Pancreas (tissue), 10 donors: ENCODE results near the gene OR7D4. TPM values are rescaled to one million over a fixed set of nuclear protein-coding genes. Genes with fewer than 3 reads are reported as not detected.

ENCODE experiments used
- ATAC-seq, 4 donors: fragments of 200-7000 bp; cut with Tn5 transposase; one replicate each; pipeline versions ENCODE4 v1.8.0 to v1.9.1; 2020; ENCODE audit warnings: mild to moderate bottlenecking in 4 of 4, moderate library complexity in 4 of 4
- DNase-seq, 6 donors: peaks; one replicate each; pipeline ENCODE4 v3.0.0-alpha.2; 2020
- FAIRE-seq: peaks from 2 replicates; lab custom pipeline; 2012; peaks lifted over from hg19 to GRCh38; lab: Jason Lieb, UNC
- H3K27ac ChIP-seq, 4 donors: fragments of 200-600 bp; sonication (generic); 1 replicate in 3 of 4; 2 replicates in 1 of 4; pipeline versions ENCODE4 v1.5.0 to v1.8.0; 2020
- H3K27me3 ChIP-seq, 4 donors: fragments of 200-600 bp; one replicate each; pipeline ENCODE4 v1.8.0; 2021
- H3K36me3 ChIP-seq, 3 donors: fragments of 200-600 bp; sonication (generic) in 1 of 3; one replicate each; pipeline versions ENCODE4 v1.5.0 to v1.8.0; 2020 to 2021
- H3K4me1 ChIP-seq, 3 donors: fragments of 200-600 bp; one replicate each; pipeline ENCODE4 v1.8.0; 2021
- H3K4me3 ChIP-seq, 4 donors: fragments of 200-600 bp; sonication (generic) in 2 of 4; one replicate each; pipeline versions ENCODE4 v1.5.0 to v1.8.0; 2020 to 2021
- H3K9me3 ChIP-seq, 4 donors: fragments of 200-600 bp; one replicate each; pipeline ENCODE4 v1.8.0; 2021
- CTCF ChIP-seq, 4 donors: fragments of 200-600 bp; sonication (generic) in 3 of 4; IDR thresholded peaks; one replicate each; pipeline versions ENCODE4 v1.5.0 to v1.8.0; 2021; ENCODE audit warnings: antibody characterized with exemption in 4 of 4
- WGBS, 2 donors: extraction: QIAGEN DNeasy Blood & Tissue Kit; methylation state at CpG; one replicate each; pipeline ENCODE4 v1.1.7; 2013; 5-methylcytosine and 5-hydroxymethylcytosine counted together
- intact Hi-C, 3 donors: fragments of 100-400 bp; cut with DNase I; formaldehyde crosslinking; loops; one replicate each; pipeline versions ENCODE4 v1.11.1 to v1.14.2; 2022
- polyA plus RNA-seq, 2 donors: library from polyadenylated mRNA; stranded (reverse); fragments of 200-250 nt; gene quantifications; one replicate each; pipeline ENCODE4 v1.2.3, GENCODE V29; 2013
- total RNA-seq, 6 donors: library from RNA; stranded (reverse); fragmentation: NEBNext Ultra II Directional in 4 of 6; extraction: Animal tissue kit (Norgen Biotek cat#: 25700) in 4 of 6; gene quantifications; one replicate each; pipeline versions ENCODE4 v1.2.1 to v1.2.4, GENCODE V29; 2021 to 2023
- donor health status: healthy with polysubstance abuse.
- donor health status: DM: no; HTN: no; CAD: no; lungs with moderate emphysema.
- donor health status: DM: no; HTN: no; CAD: no.
- donor health status: control.
- donor health status: control.
- donor health status: Bipolar disorder and iron deficiency.
- donor health status: DM: yes; HTN: yes; CAD: no.
- donor health status: DM: no; HTN: no; CAD: no.
- donor health status: DM: no; HTN: no; CAD: no.
- donor health status: DM: yes; HTN: yes; CAD: no.

Gene OR7D4
- total and polyA plus RNA-seq, 8 donors: not detected

- no peak for TF ChIP-seq CTCF (IDR thresholded peaks at IDR 0.05)
- intact Hi-C loops: no loop called here
- Histone ChIP-seq H3K4me1 (no peaks in the 10 kb centered on the region), H3K9me3 (no peaks in the 10 kb centered on the region), H3K27me3 (no peaks in the 10 kb centered on the region), H3K36me3 (no peaks in the 10 kb centered on the region), H3K27ac (no peak overlapping the region), H3K4me3 (no peak overlapping the region)
- FAIRE-seq (no peak), DNase-seq (no peak), ATAC-seq (no peak)
- 56 to 59% methylated on average over 7 of the region's 7 CpGs for WGBS, 2 donors
Observed at GRCh38 chr19:9189535-9189934, 29.9 kb downstream of the OR7D4 start.

- intact Hi-C loops: no loop called here
- Histone ChIP-seq H3K4me1 (no peaks in the 10 kb centered on the region), H3K27me3 (no peaks in the 10 kb centered on the region), H3K36me3 (no peaks in the 10 kb centered on the region), H3K9me3 (no peaks in the 10 kb centered on the region), H3K27ac (no peak overlapping the region), H3K4me3 (no peak overlapping the region)
- 61 to 73% methylated on average over 6 of the region's 6 CpGs for WGBS, 2 donors
- no peak for TF ChIP-seq CTCF (IDR thresholded peaks at IDR 0.05)
- ATAC-seq: no peak
- no peak for DNase-seq
- FAIRE-seq: no peak
Observed at GRCh38 chr19:9187191-9187590, 32.2 kb downstream of the OR7D4 start.

- no peaks in the 10 kb centered on the region for H3K36me3 ChIP-seq
- TF ChIP-seq CTCF (IDR thresholded peaks at IDR 0.05): no peak
- intact Hi-C loops: no loop called here
- H3K27ac ChIP-seq: no peak overlapping the region
- H3K27me3 ChIP-seq: no peaks in the 10 kb centered on the region
- DNase-seq (no peak), ATAC-seq (no peak), FAIRE-seq (no peak)
- no peaks in the 10 kb centered on the region for H3K4me1 ChIP-seq
- no peaks in the 10 kb centered on the region for H3K9me3 ChIP-seq
- H3K4me3 ChIP-seq: no peak overlapping the region
- WGBS, 2 donors: 87 to 90% methylated on average over 17 of the region's 17 CpGs
Observed at GRCh38 chr19:9183000-9183399, 36.4 kb downstream of the OR7D4 start.

GRCh38 chr19:9178901-9179300 is 40.5 kb downstream of the OR7D4 start, which contains the start of gene OR7D2:
TSS of gene OR7D2 (plus strand) at chr19:9178979. CDS start at chr19:9185782, 6,803 bp downstream.
- FAIRE-seq (no peak), ATAC-seq (no peak), DNase-seq (no peak)
- H3K27ac ChIP-seq: no peak within 1 kb of the TSS
- TF ChIP-seq CTCF (IDR thresholded peaks at IDR 0.05): no peak
- no peaks in the 10 kb centered on the region for H3K9me3 ChIP-seq
- no peaks in the 10 kb centered on the region for H3K27me3 ChIP-seq
- no peaks in the 10 kb centered on the region for H3K4me1 ChIP-seq
- WGBS, 2 donors: 46% methylated on average over 4 of the region's 4 CpGs
- H3K4me3 ChIP-seq: no peak within 1 kb of the TSS
- intact Hi-C loops: no loop called here
- H3K36me3 ChIP-seq: no peaks in the 10 kb centered on the region

GRCh38 chr19:9175326-9175725 is 44.1 kb downstream of the OR7D4 start:
- TF ChIP-seq CTCF (IDR thresholded peaks at IDR 0.05): no peak
- H3K27me3 ChIP-seq: no peaks in the 10 kb centered on the region
- no peak overlapping the region for H3K4me3 ChIP-seq
- no peaks in the 10 kb centered on the region for H3K9me3 ChIP-seq
- no peak overlapping the region for H3K27ac ChIP-seq
- FAIRE-seq (no peak), DNase-seq (no peak), ATAC-seq (no peak)
- 86 to 90% methylated on average over 5 of the region's 5 CpGs for WGBS, 2 donors
- intact Hi-C loops: no loop called here
- H3K36me3 ChIP-seq: no peaks in the 10 kb centered on the region
- no peaks in the 10 kb centered on the region for H3K4me1 ChIP-seq
